ENCODE data around the gene DCXR. TPM values are rescaled to one million over a fixed set of nuclear protein-coding genes. Genes with fewer than 3 reads are reported as not detected.

Gene DCXR
- total and polyA plus RNA-seq, 2 of the 13 experiments (the other 11 are each of a cell fraction or from before 2014, with no cell fraction given): 287 to 311 TPM

GRCh38 chr17:82013341-82013740, 24.2 kb downstream of the DCXR start (continued):
- no peak for TF ChIP-seq RBAK (CRISPR knock-in tag; IDR thresholded peaks at IDR 0.05)
- no peak for TF ChIP-seq ZKSCAN8 (CRISPR knock-in tag; IDR thresholded peaks at IDR 0.05; ENCODE audit: borderline replicate concordance)
- no peak for TF ChIP-seq TOPORS (CRISPR knock-in tag; IDR thresholded peaks at IDR 0.05)
- TF ChIP-seq XRCC5 (optimal IDR thresholded peaks at IDR 0.05; ENCODE audit: low read length): peak; percentile 24
- TF ChIP-seq, protein P1, sequence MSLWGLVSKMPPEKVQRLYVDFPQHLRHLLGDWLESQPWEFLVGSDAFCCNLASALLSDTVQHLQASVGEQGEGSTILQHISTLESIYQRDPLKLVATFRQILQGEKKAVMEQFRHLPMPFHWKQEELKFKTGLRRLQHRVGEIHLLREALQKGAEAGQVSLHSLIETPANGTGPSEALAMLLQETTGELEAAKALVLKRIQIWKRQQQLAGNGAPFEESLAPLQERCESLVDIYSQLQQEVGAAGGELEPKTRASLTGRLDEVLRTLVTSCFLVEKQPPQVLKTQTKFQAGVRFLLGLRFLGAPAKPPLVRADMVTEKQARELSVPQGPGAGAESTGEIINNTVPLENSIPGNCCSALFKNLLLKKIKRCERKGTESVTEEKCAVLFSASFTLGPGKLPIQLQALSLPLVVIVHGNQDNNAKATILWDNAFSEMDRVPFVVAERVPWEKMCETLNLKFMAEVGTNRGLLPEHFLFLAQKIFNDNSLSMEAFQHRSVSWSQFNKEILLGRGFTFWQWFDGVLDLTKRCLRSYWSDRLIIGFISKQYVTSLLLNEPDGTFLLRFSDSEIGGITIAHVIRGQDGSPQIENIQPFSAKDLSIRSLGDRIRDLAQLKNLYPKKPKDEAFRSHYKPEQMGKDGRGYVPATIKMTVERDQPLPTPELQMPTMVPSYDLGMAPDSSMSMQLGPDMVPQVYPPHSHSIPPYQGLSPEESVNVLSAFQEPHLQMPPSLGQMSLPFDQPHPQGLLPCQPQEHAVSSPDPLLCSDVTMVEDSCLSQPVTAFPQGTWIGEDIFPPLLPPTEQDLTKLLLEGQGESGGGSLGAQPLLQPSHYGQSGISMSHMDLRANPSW (CRISPR knock-in tag; IDR thresholded peaks at IDR 0.05; ENCODE audit: borderline replicate concordance): no peak
- no peak for TF ChIP-seq SYNCRIP (IDR thresholded peaks at IDR 0.05; ENCODE audit: insufficient read depth, low read depth, low read length)
- peak; percentile 40 for TF ChIP-seq SRSF1 (optimal IDR thresholded peaks at IDR 0.05; ENCODE audit: low read depth, low read length)
- no peak for TF ChIP-seq ZNF670 (CRISPR knock-in tag; IDR thresholded peaks at IDR 0.05; ENCODE audit: borderline replicate concordance)
- TF ChIP-seq SOX5 (CRISPR knock-in tag; IDR thresholded peaks at IDR 0.05; ENCODE audit: borderline replicate concordance): no peak
- TF ChIP-seq HNRNPUL1 (IDR thresholded peaks at IDR 0.05; ENCODE audit: low read depth, low read length): no peak
- TF ChIP-seq FOXJ3 (CRISPR knock-in tag; IDR thresholded peaks at IDR 0.05; ENCODE audit: borderline replicate concordance): no peak
- no peak for TF ChIP-seq HMGXB3 (CRISPR knock-in tag; IDR thresholded peaks at IDR 0.05; ENCODE audit: borderline replicate concordance)
- no peak for TF ChIP-seq ZC3H4 (CRISPR knock-in tag; IDR thresholded peaks at IDR 0.05; ENCODE audit: borderline replicate concordance)
- TF ChIP-seq ATRX (CRISPR knock-in tag; IDR thresholded peaks at IDR 0.05; ENCODE audit: borderline replicate concordance): no peak
- no peak for TF ChIP-seq PAX8 (CRISPR knock-in tag; IDR thresholded peaks at IDR 0.05; ENCODE audit: borderline replicate concordance)
- peak; percentile 20; the same call in 1 of the 2 replicates for TF ChIP-seq ZBTB38 (CRISPR knock-in tag; IDR thresholded peaks at IDR 0.05)
- TF ChIP-seq ZNF18 (CRISPR knock-in tag; IDR thresholded peaks at IDR 0.05; ENCODE audit: insufficient replicate concordance): no peak
- no peak for TF ChIP-seq POGK (CRISPR knock-in tag; conservative IDR thresholded peaks at IDR 0.05)
- no peak for TF ChIP-seq ZNF749 (CRISPR knock-in tag; IDR thresholded peaks at IDR 0.05; ENCODE audit: borderline replicate concordance)
- no peak for TF ChIP-seq DPF2 (CRISPR knock-in tag; IDR thresholded peaks at IDR 0.05; ENCODE audit: borderline replicate concordance, low read depth)
